ENCODE measurements around the gene RPL41.

The RPL41 gene

GRCh38 chr12:56164345-56164729 lies 47.9 kb downstream of the RPL41 start:
- in situ Hi-C loops (cut with MboI; ENCODE audit: low sequenced_read_pairs) = no loop called here

- in situ Hi-C loops (cut with MboI; ENCODE audit: low sequenced_read_pairs) = loop anchor here (5.0 kb wide), 1 partner anchor 33 kb away; no protein-coding TSS in a partner anchor
Observed at GRCh38 chr12:56165369-56165768, 48.9 kb downstream of the RPL41 start.

Measured in HL-60/S4 (cell line).